Colonic mucosa (tissue), 4 donors: ENCODE measurements around the gene VPS35. TPM values are rescaled to one million over a fixed set of nuclear protein-coding genes. Genes with fewer than 3 reads are reported as not detected.

ENCODE experiments used
- DNase-seq: peaks from one replicate; pipeline ENCODE4 v3.0.0-alpha.2; 2020
- H3K27ac ChIP-seq: fragments of 200-600 bp; one replicate; pipeline ENCODE4 v1.8.0; 2021
- H3K27me3 ChIP-seq: fragments of 200-600 bp; one replicate; pipeline ENCODE4 v1.8.0; 2021
- H3K36me3 ChIP-seq: fragments of 200-600 bp; one replicate; pipeline ENCODE4 v1.8.0; 2021
- H3K4me1 ChIP-seq: fragments of 200-600 bp; one replicate; pipeline ENCODE4 v1.8.0; 2021; ENCODE audit warnings: mild to moderate bottlenecking
- H3K4me3 ChIP-seq: fragments of 200-600 bp; one replicate; pipeline ENCODE4 v1.8.0; 2021
- H3K9ac ChIP-seq, 2 donors: one replicate each; pipeline ENCODE4 v1.7.0; 2013; ENCODE audit warnings: control low read depth in 2 of 2, low read depth in 2 of 2, low read length in 2 of 2
- H3K9me3 ChIP-seq: fragments of 200-600 bp; one replicate; pipeline ENCODE4 v1.8.0; 2021
- CTCF ChIP-seq: fragments of 200-600 bp; IDR thresholded peaks from one replicate; pipeline ENCODE4 v1.8.0; 2022; ENCODE audit warnings: antibody characterized with exemption, mild to moderate bottlenecking
- intact Hi-C: fragments of 100-400 bp; cut with DNase I; formaldehyde crosslinking; loops from one replicate; pipeline ENCODE4 v1.14.1; 2022
- total RNA-seq, 2 donors: library from RNA; stranded (reverse); fragmentation: NEBNext Ultra II Directional in 1 of 2; extraction: Animal tissue kit (Norgen Biotek cat#: 25700) in 1 of 2; gene quantifications; one replicate each; pipeline ENCODE4 v1.2.1, GENCODE V29; 2021
- donor health status: healthy.
- donor health status: DM: no; HTN: no; CAD: no.
- donor health status: DM: no; HTN: no; CAD: no.

The VPS35 gene
- total RNA-seq, 2 donors from 2014 or later: 121 to 124 TPM

- Histone ChIP-seq H3K9ac (no peak overlapping the region), H3K36me3 (no peaks in the 10 kb centered on the region), H3K4me1 (no peaks in the 10 kb centered on the region), H3K27me3 (no peaks in the 10 kb centered on the region), H3K27ac (no peak overlapping the region), H3K4me3 (no peak overlapping the region), H3K9me3 (no peaks in the 10 kb centered on the region)
- intact Hi-C loops: no loop called here
- no peak for DNase-seq
- TF ChIP-seq CTCF: no peak
Observed at GRCh38 chr16:46712911-46713310, 23.9 kb upstream of the VPS35 start.

GRCh38 chr16:46711106-46712058 is 22.4 kb upstream of the VPS35 start:
- Histone ChIP-seq H3K27ac (no peak overlapping the region), H3K9ac (no peak overlapping the region), H3K9me3 (no peaks in the 10 kb centered on the region), H3K4me1 (no peaks in the 10 kb centered on the region), H3K27me3 (no peaks in the 10 kb centered on the region), H3K36me3 (no peaks in the 10 kb centered on the region), H3K4me3 (no peak overlapping the region)
- intact Hi-C loops: no loop called here
- no peak for TF ChIP-seq CTCF
- no peak for DNase-seq

- H3K4me3 ChIP-seq: no peak overlapping the region
- H3K27me3 ChIP-seq: no peaks in the 10 kb centered on the region
- H3K9me3 ChIP-seq: no peaks in the 10 kb centered on the region
- no peak overlapping the region for H3K27ac ChIP-seq
- no peaks in the 10 kb centered on the region for H3K36me3 ChIP-seq
- no peak for DNase-seq
- no peak overlapping the region for H3K9ac ChIP-seq
- no peak for TF ChIP-seq CTCF
- H3K4me1 ChIP-seq: no peaks in the 10 kb centered on the region
- intact Hi-C loops: no loop called here
Observed at GRCh38 chr16:46709469-46710005, 20.6 kb upstream of the VPS35 start.

GRCh38 chr16:46706642-46707041 is 17.7 kb upstream of the VPS35 start:
- Histone ChIP-seq H3K36me3 (no peaks in the 10 kb centered on the region), H3K9ac (no peak overlapping the region), H3K4me1 (no peaks in the 10 kb centered on the region), H3K9me3 (no peaks in the 10 kb centered on the region), H3K27me3 (no peaks in the 10 kb centered on the region), H3K4me3 (no peak overlapping the region), H3K27ac (no peak overlapping the region)
- intact Hi-C loops: no loop called here
- DNase-seq: no peak
- no peak for TF ChIP-seq CTCF

- H3K4me3 ChIP-seq: no peak overlapping the region
- H3K36me3 ChIP-seq: no peaks in the 10 kb centered on the region
- no peaks in the 10 kb centered on the region for H3K9me3 ChIP-seq
- H3K27me3 ChIP-seq: no peaks in the 10 kb centered on the region
- no peak overlapping the region for H3K9ac ChIP-seq
- intact Hi-C loops: no loop called here
- TF ChIP-seq CTCF: no peak
- no peak for DNase-seq
- no peak overlapping the region for H3K27ac ChIP-seq
- H3K4me1 ChIP-seq: no peaks in the 10 kb centered on the region
Observed at GRCh38 chr16:46702030-46702429, 13.1 kb upstream of the VPS35 start.
